Smooth muscle cell (in vitro differentiated cells): Measurements from ENCODE around the gene SH3BP5. TPM values are rescaled to one million over a fixed set of nuclear protein-coding genes. Genes with fewer than 3 reads are reported as not detected.
A peak's percentile ranks its signal among the peaks of the same experiment; 100 is the strongest.

ENCODE experiments used
- DNase-seq: peaks from one replicate; lab custom pipeline; 2025; ENCODE audit not compliant: unreplicated experiment; lab: John Stamatoyannopoulos, UW
- H2AFZ ChIP-seq: fragments of 200-600 bp; sonication (generic); 2 replicates; pipeline ENCODE4 v1.6.0; 2016; ENCODE audit warnings: antibody characterized with exemption, low read depth, mild to moderate bottlenecking
- H3F3A ChIP-seq: fragments of 200-600 bp; sonication (generic); 2 replicates; pipeline ENCODE4 v1.6.0; 2017; ENCODE audit warnings: antibody characterized with exemption, low read depth
- H3K27ac ChIP-seq: fragments of 200-600 bp; sonication (generic); 2 replicates; pipeline ENCODE4 v1.5.1; 2016; ENCODE audit warnings: low read depth, mild to moderate bottlenecking
- H3K27me3 ChIP-seq: fragments of 200-600 bp; sonication (generic); 2 replicates; pipeline ENCODE4 v1.6.1; 2016; ENCODE audit warnings: low read depth, mild to moderate bottlenecking
- H3K36me3 ChIP-seq: fragments of 200-600 bp; sonication (generic); 2 replicates; pipeline ENCODE4 v1.5.1; 2016; ENCODE audit warnings: low read depth
- H3K4me1 ChIP-seq: fragments of 200-600 bp; sonication (generic); 2 replicates; pipeline ENCODE4 v1.5.1; 2016; ENCODE audit warnings: low read depth
- H3K4me2 ChIP-seq: fragments of 200-600 bp; sonication (generic); 2 replicates; pipeline ENCODE4 v1.6.0; 2016; ENCODE audit warnings: mild to moderate bottlenecking
- H3K4me3 ChIP-seq: fragments of 200-600 bp; sonication (generic); 2 replicates; pipeline ENCODE4 v1.5.1; 2016; ENCODE audit warnings: mild to moderate bottlenecking
- H3K79me2 ChIP-seq: fragments of 200-600 bp; sonication (generic); 2 replicates; pipeline ENCODE4 v1.6.0; 2016; ENCODE audit warnings: low read depth, mild to moderate bottlenecking
- H3K9ac ChIP-seq: fragments of 200-600 bp; sonication (generic); 2 replicates; pipeline ENCODE4 v1.6.0; 2016; ENCODE audit warnings: low read depth
- H3K9me3 ChIP-seq: fragments of 200-600 bp; sonication (generic); replicated peaks from 2 replicates; pipeline ENCODE4 v1.5.1; 2016; ENCODE audit warnings: low read depth
- H4K20me1 ChIP-seq: fragments of 200-600 bp; sonication (generic); 2 replicates; pipeline ENCODE4 v1.6.0; 2016; ENCODE audit warnings: low read depth
- CTCF ChIP-seq: fragments of 200-600 bp; sonication (generic); IDR thresholded peaks from 2 replicates; pipeline ENCODE4 v1.5.1; 2017; ENCODE audit warnings: borderline replicate concordance, mild to moderate bottlenecking, antibody characterized with exemption; ENCODE audit not compliant: insufficient read depth, poor library complexity, severe bottlenecking
- WGBS: methylation state at CpG from one replicate; pipeline ENCODE4 v1.1.7; 2016; ENCODE audit warnings: low lambda C conversion rate; 5-methylcytosine and 5-hydroxymethylcytosine counted together
- polyA plus RNA-seq: library from polyadenylated mRNA; unstranded; fragments of >200 nt; fragmentation: Nextera tagmentation; extraction: Ambion mirVana; gene quantifications from 2 replicates; pipeline ENCODE4 v1.2.1, GENCODE V29; 2016
- total RNA-seq: library from RNA; depleted of rRNA; stranded (reverse); fragments of >200 nt; gene quantifications from 2 replicates; pipeline ENCODE4 v1.2.3, GENCODE V29; 2014

The SH3BP5 gene
- total and polyA plus RNA-seq, 2 experiments from 2014 or later, result 10.7 to 12.7 TPM

GRCh38 chr3:15253023-15253697 is 79.2 kb downstream of the SH3BP5 start:
- peak overlapping the region; percentile 11 for H3K27ac ChIP-seq
- WGBS, result 75% methylated on average over 7 of the region's 7 CpGs
- H3K27me3 ChIP-seq, result no peaks in the 10 kb centered on the region
- no peaks in the 10 kb centered on the region for H4K20me1 ChIP-seq
- no peak overlapping the region for H3K4me2 ChIP-seq
- H3K4me3 ChIP-seq, result no peak overlapping the region
- no peaks in the 10 kb centered on the region for H3K79me2 ChIP-seq
- peaks cover 11% of the 10 kb centered on the region for H3K36me3 ChIP-seq
- peaks cover 7% of the 10 kb centered on the region for H3F3A ChIP-seq
- no peaks in the 10 kb centered on the region for H3K9me3 ChIP-seq
- H2AFZ ChIP-seq, result no peak overlapping the region
- H3K9ac ChIP-seq, result no peak overlapping the region
- H3K4me1 ChIP-seq, result no peaks in the 10 kb centered on the region
- no peak for DNase-seq
- TF ChIP-seq CTCF, result no peak

GRCh38 chr3:15246186-15246585 is 86.2 kb downstream of the SH3BP5 start:
- no peaks in the 10 kb centered on the region for H3K4me1 ChIP-seq
- H3K4me3 ChIP-seq, result no peak overlapping the region
- WGBS, result 95% methylated on average over 2 of the region's 2 CpGs
- peaks cover 24% of the 10 kb centered on the region for H3K36me3 ChIP-seq
- H3K79me2 ChIP-seq, result no peaks in the 10 kb centered on the region
- H3K9ac ChIP-seq, result no peak overlapping the region
- H3F3A ChIP-seq, result no peaks in the 10 kb centered on the region
- no peak for DNase-seq
- H3K9me3 ChIP-seq, result no peaks in the 10 kb centered on the region
- H3K27me3 ChIP-seq, result no peaks in the 10 kb centered on the region
- TF ChIP-seq CTCF, result no peak
- no peaks in the 10 kb centered on the region for H4K20me1 ChIP-seq
- H2AFZ ChIP-seq, result no peak overlapping the region
- H3K27ac ChIP-seq, result no peak overlapping the region
- H3K4me2 ChIP-seq, result no peak overlapping the region

- H3K27me3 ChIP-seq, result no peaks in the 10 kb centered on the region
- no peaks in the 10 kb centered on the region for H3F3A ChIP-seq
- no peaks in the 10 kb centered on the region for H3K79me2 ChIP-seq
- H3K27ac ChIP-seq, result no peak overlapping the region
- no peaks in the 10 kb centered on the region for H4K20me1 ChIP-seq
- H3K9me3 ChIP-seq, result no peaks in the 10 kb centered on the region
- no peaks in the 10 kb centered on the region for H3K4me1 ChIP-seq
- peaks cover 20% of the 10 kb centered on the region for H3K36me3 ChIP-seq
- TF ChIP-seq CTCF, result no peak
- H3K9ac ChIP-seq, result no peak overlapping the region
- no peak overlapping the region for H3K4me3 ChIP-seq
- WGBS, result 93% methylated on average over 5 of the region's 5 CpGs
- no peak overlapping the region for H3K4me2 ChIP-seq
- H2AFZ ChIP-seq, result no peak overlapping the region
- DNase-seq, result no peak
These were observed 88.4 kb downstream of the SH3BP5 start for GRCh38 chr3:15243822-15244482.
